K562 (cell line): ENCODE results near the gene CNKSR3. TPM values are rescaled to one million over a fixed set of nuclear protein-coding genes. Genes with fewer than 3 reads are reported as not detected.

Source experiments
- ATAC-seq: fragments of 200-7000 bp; cut with Tn5 transposase; 3 replicates; pipeline ENCODE4 v1.9.1; 2020; ENCODE audit warnings: moderate library complexity
- BruUV-seq: library from RNA; stranded (reverse); fragments of 400-500 nt; replicated peaks from 2 replicates; lab custom pipeline; 2021; lab: Mats Ljungman, UMichigan
- CTCF ChIA-PET: fragments of 300-600 bp; formaldehyde crosslinking; extraction: SDS; loops from one replicate; lab custom pipeline; 2021; ENCODE audit warnings: low intra/inter-chr PET ratio; lab: Yijun Ruan, JAX
- POLR2A ChIA-PET: fragments of 300-600, 350-650 bp; sonication (Branson Sonifier 250); formaldehyde crosslinking; extraction: SDS; loops from one replicate; lab custom pipeline; 2021; ENCODE audit warnings: antibody characterized with exemption, inconsistent platforms; lab: Yijun Ruan, JAX
- DNase-seq, 4 experiments: peaks; one replicate each; pipeline versions ENCODE4 v3.0.0 to v3.0.0-alpha.2; 2011 to 2018; ENCODE audit warnings: low spot score in 3 of 4, mixed read lengths in 3 of 4; ENCODE audit errors: extremely low read depth in 1 of 4
- FAIRE-seq: peaks from 2 replicates; lab custom pipeline; 2011; peaks lifted over from hg19 to GRCh38; lab: Jason Lieb, UNC
- H2AFZ ChIP-seq: 2 replicates; pipeline ENCODE4 v1.6.0; 2011; ENCODE audit warnings: low read depth, low read length, control low read depth, inconsistent platforms
- H3K27ac ChIP-seq: fragments of 200-600 bp; 3 replicates; pipeline ENCODE4 v1.8.0; 2011; ENCODE audit warnings: low read depth, mild to moderate bottlenecking, control low read depth, inconsistent platforms, low read length, moderate library complexity, mixed read lengths; ENCODE audit errors: extremely low read depth
- H3K27me3 ChIP-seq, 2 experiments: fragments of 300-600 bp in 1 of 2; 2 replicates in 1 of 2; 3 replicates in 1 of 2; pipeline versions ENCODE4 v1.6.0 to v1.8.0; 2011; ENCODE audit warnings: inconsistent platforms in 2 of 2, low read length in 2 of 2, mild to moderate bottlenecking in 1 of 2, mixed read lengths in 1 of 2, moderate library complexity in 1 of 2; ENCODE audit not compliant: control insufficient read depth in 2 of 2, insufficient read depth in 2 of 2
- H3K36me3 ChIP-seq: fragments of 300-600 bp; 3 replicates; pipeline ENCODE4 v1.8.0; 2011; ENCODE audit warnings: mild to moderate bottlenecking, low read length, inconsistent platforms; ENCODE audit not compliant: control insufficient read depth, insufficient read depth
- H3K4me1 ChIP-seq, 2 experiments: fragments of 200-600 bp in 1 of 2; replicated peaks in 1 of 2; 2 replicates in 1 of 2; 3 replicates in 1 of 2; pipeline versions ENCODE4 v1.5.1 to v1.8.0; 2011; ENCODE audit warnings: inconsistent platforms in 2 of 2, low read length in 2 of 2, mild to moderate bottlenecking in 1 of 2, mixed read lengths in 1 of 2, moderate library complexity in 1 of 2; ENCODE audit not compliant: control insufficient read depth in 2 of 2, insufficient read depth in 2 of 2
- H3K4me2 ChIP-seq: 2 replicates; pipeline ENCODE4 v1.6.1; 2011; ENCODE audit warnings: low read length, control low read depth, inconsistent platforms, mixed read lengths; ENCODE audit not compliant: insufficient read depth
- H3K4me3 ChIP-seq: fragments of 200-600 bp; sonication (generic), shearing (Covaris generic); 2 replicates; pipeline ENCODE4 v1.5.1; 2016; ENCODE audit warnings: control low read depth, inconsistent platforms
- H3K79me2 ChIP-seq: fragments of 200-600 bp; 3 replicates; pipeline ENCODE4 v1.8.0; 2011; ENCODE audit warnings: low read length, inconsistent platforms; ENCODE audit not compliant: control insufficient read depth, insufficient read depth
- H3K9ac ChIP-seq, 2 experiments: 2 replicates each; pipeline versions ENCODE4 v1.6.0 to v1.6.1; 2011; ENCODE audit warnings: low read depth in 2 of 2, low read length in 2 of 2, control low read depth in 1 of 2, inconsistent platforms in 1 of 2, mild to moderate bottlenecking in 1 of 2, mixed read lengths in 1 of 2; ENCODE audit not compliant: insufficient read depth in 1 of 2
- H3K9me1 ChIP-seq: one replicate; pipeline ENCODE4 v1.6.0; 2011; ENCODE audit warnings: inconsistent platforms, mild to moderate bottlenecking, low read length, moderate library complexity; ENCODE audit not compliant: control insufficient read depth, insufficient read depth
- H3K9me3 ChIP-seq: replicated peaks from 2 replicates; pipeline ENCODE4 v1.5.1; 2011; ENCODE audit warnings: low read depth, low read length, inconsistent platforms; ENCODE audit not compliant: control insufficient read depth, insufficient read depth
- H4K20me1 ChIP-seq: replicated peaks from 2 replicates; pipeline ENCODE4 v1.6.1; 2011; ENCODE audit warnings: low read length, inconsistent platforms, mixed read lengths; ENCODE audit not compliant: control insufficient read depth, insufficient read depth
- ASH1L ChIP-seq: fragments of 450-650 bp; IDR thresholded peaks from 2 replicates; pipeline ENCODE4 v1.6.1; 2018; ENCODE audit warnings: borderline replicate concordance, mild to moderate bottlenecking, low read depth; ENCODE audit not compliant: partially characterized antibody
- CEBPG ChIP-seq, 3 experiments: fragments of 200-800 bp in 1 of 3; sonication (Bioruptor generic) in 1 of 3; sonication (generic) in 1 of 3; formaldehyde crosslinking in 1 of 3; IDR thresholded peaks in 2 of 3; conservative IDR thresholded peaks in 1 of 3; 2 replicates each; pipeline versions ENCODE4 v1.6.1 to v1.8.0; 2016 to 2022; ENCODE audit warnings: missing compliant biosample characterization in 2 of 3, missing genetic modification characterization in 2 of 3, mild to moderate bottlenecking in 1 of 3, missing genetic modification reagents in 1 of 3
- CTCF ChIP-seq, 3 experiments: IDR thresholded peaks in 2 of 3; conservative IDR thresholded peaks in 1 of 3; 2 replicates each; pipeline ENCODE4 v1.5.1; 2011 to 2012; ENCODE audit warnings: low read length in 3 of 3, mild to moderate bottlenecking in 3 of 3, control low read depth in 2 of 3, improper control_type of control experiment in 1 of 3, inconsistent platforms in 1 of 3, low read depth in 1 of 3, mixed read lengths in 1 of 3, moderate library complexity in 1 of 3; ENCODE audit not compliant: insufficient read depth in 2 of 3
- ETV5 ChIP-seq: sonication (generic); formaldehyde crosslinking; IDR thresholded peaks from 2 replicates; pipeline ENCODE4 v1.4.0; 2020; ENCODE audit warnings: low read depth, mild to moderate bottlenecking, missing genetic modification reagents
- HMBOX1 ChIP-seq: sonication (generic); IDR thresholded peaks from 2 replicates; pipeline ENCODE4 v1.6.1; 2016
- HMG20A ChIP-seq: fragments of 450-650 bp; formaldehyde crosslinking; conservative IDR thresholded peaks from 2 replicates; pipeline ENCODE4 v1.4.0; 2020; ENCODE audit warnings: mild to moderate bottlenecking, mixed read lengths
- MEF2A ChIP-seq: IDR thresholded peaks from 2 replicates; pipeline ENCODE4 v1.6.1; 2011; ENCODE audit warnings: low read depth, mild to moderate bottlenecking, low read length, moderate library complexity; ENCODE audit not compliant: control insufficient read depth
- RBM22 ChIP-seq: fragments of 200-400 bp; formaldehyde crosslinking; IDR thresholded peaks from 2 replicates; pipeline ENCODE4 v1.6.1; 2018; ENCODE audit warnings: low read length, low read depth; ENCODE audit not compliant: poor library complexity, severe bottlenecking
- SAFB ChIP-seq: fragments of 200-400 bp; formaldehyde crosslinking; IDR thresholded peaks from 2 replicates; pipeline ENCODE4 v1.6.1; 2017; ENCODE audit warnings: low read depth, low read length, borderline replicate concordance
- SETDB1 ChIP-seq: IDR thresholded peaks from one replicate; pipeline ENCODE4 v1.6.1; 2012; ENCODE audit warnings: low read length, control low read depth, inconsistent platforms
- SIN3A ChIP-seq, 2 experiments: fragments of 150-350 bp in 1 of 2; IDR thresholded peaks; 2 replicates each; pipeline ENCODE4 v1.6.1; 2011 to 2016; ENCODE audit warnings: borderline replicate concordance in 2 of 2, low read depth in 2 of 2, low read length in 2 of 2, mild to moderate bottlenecking in 2 of 2, moderate library complexity in 2 of 2; ENCODE audit not compliant: control insufficient read depth in 1 of 2
- SPI1 ChIP-seq: IDR thresholded peaks from 2 replicates; pipeline ENCODE4 v1.6.1; 2011; ENCODE audit warnings: low read depth, low read length, control low read depth, borderline replicate concordance
- ZC3H4 ChIP-seq: sonication (generic); formaldehyde crosslinking; IDR thresholded peaks from 2 replicates; pipeline ENCODE4 v1.9.0; 2021; ENCODE audit warnings: missing genetic modification reagents, borderline replicate concordance
- ZNF354B ChIP-seq: fragments of 250-450 bp; sonication (Bioruptor Pico); IDR thresholded peaks from 2 replicates; pipeline ENCODE4 v1.4.0; 2020
- WGBS: fragments of 100-300 bp; shearing (Covaris generic); methylation state at CpG from one replicate; pipeline ENCODE4 v1.1.6; 2016; ENCODE audit warnings: low coverage, mixed read lengths; ENCODE audit not compliant: insufficient coverage; ENCODE audit errors: missing lambda C conversion rate; 5-methylcytosine and 5-hydroxymethylcytosine counted together
- in situ Hi-C: fragments of 300-500 bp; cut with MboI; formaldehyde crosslinking; loops from 4 replicates; pipeline ENCODE4 v1.15.0; 2018; ENCODE audit warnings: inconsistent platforms, mixed read lengths
- intact Hi-C: fragments of 100-400 bp; cut with micrococcal nuclease; formaldehyde crosslinking; loops from 2 replicates; pipeline ENCODE4 v1.14.2; 2022
- polyA plus RNA-seq, 8 experiments: library from polyadenylated mRNA; depleted of rRNA in 4 of 8; stranded (reverse) in 5 of 8; unstranded in 3 of 8; fragments of >200 nt; fragmentation: Nextera tagmentation in 2 of 8; fragmentation: Illumina TruSeq in 1 of 8; extraction: Ambion mirVana in 2 of 8; extraction: Trizol in 1 of 8; gene quantifications; 2 replicates each; pipeline versions ENCODE4 v1.2.1 to v1.2.3, GENCODE V29; 2011 to 2014; ENCODE audit warnings: inconsistent platforms in 1 of 8, missing spikeins in 1 of 8
- total RNA-seq, 7 experiments: library from RNA; depleted of rRNA in 6 of 7; stranded (reverse); fragments of >200 nt in 6 of 7; fragmentation: Illumina TruSeq in 2 of 7; extraction: Trizol in 2 of 7; gene quantifications; 2 replicates each; pipeline versions ENCODE4 v1.2.1 to v1.2.3, GENCODE V29; 2011 to 2021; ENCODE audit warnings: low replicate concordance in 1 of 7

CNKSR3 gene
- total and polyA plus RNA-seq, 9 of the 15 experiments (the other 6 are each of a cell fraction or from before 2014, with no cell fraction given), result 4.5 to 29.6 (median 9.5) TPM

GRCh38 chr6:154459513-154459912, 51.0 kb downstream of the CNKSR3 start (continued):
- TF ChIP-seq CTCF (IDR thresholded peaks at IDR 0.05 in 2 of 3, conservative IDR thresholded peaks at IDR 0.05 in 1 of 3; ENCODE audit: insufficient read depth in 2 of 3, low read depth in 1 of 3, low read length in 3 of 3) (no peak), RBM22 (no peak), ZNF354B (CRISPR knock-in tag) (no peak), SETDB1 (no peak)

- Histone ChIP-seq H3K36me3 (no peaks in the 10 kb centered on the region), H3K4me2 (no peak overlapping the region), H3K27ac (no peak overlapping the region), H3K4me1 (peaks cover 7% of the 10 kb centered on the region in 2 experiments; a peak in 3 of 5 replicates), H4K20me1 (peaks cover 10% of the 10 kb centered on the region; the same call in 1 of the 2 replicates), H2AFZ (no peak overlapping the region), H3K27me3 (no peaks in the 10 kb centered on the region), H3K79me2 (peaks cover 46% of the 10 kb centered on the region), H3K9ac (no peak overlapping the region), H3K9me1 (no peaks in the 10 kb centered on the region), H3K9me3 (no peaks in the 10 kb centered on the region), H3K4me3 (no peak overlapping the region)
- no TSS peak for BruUV-seq
- POLR2A ChIA-PET, result interaction anchor here (0.6 to 1.3 kb wide), 4 partner anchors 8 to 211 kb away, joined by 3 to 5 read pairs (median 3); no protein-coding TSS in a partner anchor
- in situ Hi-C loops, result no loop called here
- ATAC-seq, result peak; percentile 32
- 15% methylated on average over 8 of the region's 8 CpGs for WGBS
- CTCF ChIA-PET, result no interaction called here
- intact Hi-C loops, result no loop called here
- peak in 1 of 4 experiments; percentile 19 for DNase-seq
- no peak for FAIRE-seq
- TF ChIP-seq ASH1L (peak; percentile 29), HMBOX1 (peak; percentile 58; the same call in 1 of the 2 replicates), ETV5 (CRISPR knock-in tag) (no peak), HMG20A (CRISPR knock-in tag) (no peak), SAFB (no peak), ZC3H4 (CRISPR knock-in tag) (no peak), CEBPG (CRISPR knock-in tag; IDR thresholded peaks at IDR 0.05) (no peak), CEBPG (tag; conservative IDR thresholded peaks at IDR 0.05 in 1 of 2, IDR thresholded peaks at IDR 0.05 in 1 of 2) (peak in 1 of 2 experiments; percentile 36; a peak in 1 of 4 replicates), SPI1 (no peak), MEF2A (no peak), SIN3A (IDR thresholded peaks at IDR 0.05; ENCODE audit: borderline replicate concordance in 2 of 2, control insufficient read depth in 1 of 2, low read depth in 2 of 2, low read length in 2 of 2) (no peak)
Measured at GRCh38 chr6:154458565-154459470, 51.7 kb downstream of the CNKSR3 start.
